Uterus (tissue), 2 donors: ENCODE measurements around the gene PWWP2B.

Experiments used
- CTCF ChIP-seq, 4 experiments: fragments of 200-600 bp in 2 of 4; fragments of 450-650 bp in 2 of 4; sonication (generic) in 2 of 4; IDR thresholded peaks; one replicate each; pipeline ENCODE4 v1.5.1; 2016 to 2019; ENCODE audit warnings: antibody characterized with exemption in 4 of 4, mild to moderate bottlenecking in 2 of 4, moderate library complexity in 1 of 4
- POLR2A ChIP-seq, 2 donors: fragments of 450-650 bp; IDR thresholded peaks; one replicate each; pipeline ENCODE4 v1.6.1; 2016; ENCODE audit warnings: antibody characterized with exemption in 2 of 2, mild to moderate bottlenecking in 1 of 2, moderate library complexity in 1 of 2

- TF ChIP-seq POLR2A (IDR thresholded peaks at IDR 0.05) (no peak), CTCF (IDR thresholded peaks at IDR 0.05) (no peak)
Measured at GRCh38 chr10:132455986-132456847, 59.2 kb downstream of the PWWP2B start.
